AG04449 (cell line): Measurements from ENCODE around the gene RAD18.

Experiments
- CTCF ChIA-PET: fragments of 350-600 bp; formaldehyde crosslinking; extraction: SDS; loops from one replicate; lab custom pipeline; 2021; ENCODE audit warnings: antibody characterized with exemption; lab: Yijun Ruan, JAX
- POLR2A ChIA-PET: fragments of 400-600, 350-600 bp; formaldehyde crosslinking; extraction: SDS; loops from one replicate; lab custom pipeline; 2020; ENCODE audit warnings: antibody characterized with exemption, inconsistent platforms; lab: Yijun Ruan, JAX
- DNase-seq: peaks from one replicate; pipeline ENCODE4 v3.0.0-alpha.2; 2010; ENCODE audit warnings: low read depth, low spot score
- H3K4me3 ChIP-seq: 2 replicates; pipeline ENCODE4 v1.5.1; 2011; ENCODE audit warnings: low read depth, mild to moderate bottlenecking, control low read depth, low read length
- CTCF ChIP-seq: IDR thresholded peaks from one replicate; pipeline ENCODE4 v1.5.1; 2011; ENCODE audit warnings: mild to moderate bottlenecking, moderate library complexity, low read length, control low read depth, inconsistent platforms; ENCODE audit not compliant: insufficient read depth; ENCODE audit errors: missing control alignments

RAD18 gene

GRCh38 chr3:8968375-8968882 is 5.2 kb upstream of the RAD18 start:
- H3K4me3 ChIP-seq = no peak overlapping the region
- no peak for TF ChIP-seq CTCF
- DNase-seq = no peak
- ChIA-PET POLR2A (no interaction called here), CTCF (interaction anchor here (0.6 to 13.4 kb wide), 11 partner anchors 9 to 383 kb away, joined by 3 to 262 read pairs (median 5); partner anchors contain the start of gene OXTR)

GRCh38 chr3:8967553-8967952 is 4.3 kb upstream of the RAD18 start:
- no peak for DNase-seq
- POLR2A ChIA-PET = interaction anchor here (0.6 kb wide), 1 partner anchor 305 kb away, joined by 3 read pairs; no protein-coding TSS in a partner anchor
- H3K4me3 ChIP-seq = no peak overlapping the region
- CTCF ChIA-PET = interaction anchor here (0.9 to 13.4 kb wide), 7 partner anchors 10 to 335 kb away, joined by 3 to 262 read pairs (median 5); partner anchors contain the start of gene OXTR
- TF ChIP-seq CTCF = no peak

GRCh38 chr3:8966820-8967348 is 3.6 kb upstream of the RAD18 start:
- no peak for TF ChIP-seq CTCF
- ChIA-PET CTCF (interaction anchor here (0.9 to 13.4 kb wide), 8 partner anchors 10 to 335 kb away, joined by 3 to 262 read pairs (median 5); partner anchors contain the start of gene OXTR), POLR2A (interaction anchor here (0.6 kb wide), 1 partner anchor 304 kb away, joined by 3 read pairs; no protein-coding TSS in a partner anchor)

GRCh38 chr3:8966150-8966819 is 3.0 kb upstream of the RAD18 start:
- no peak for DNase-seq
- no peak overlapping the region for H3K4me3 ChIP-seq
- ChIA-PET POLR2A (no interaction called here), CTCF (interaction anchor here (0.9 to 13.4 kb wide), 8 partner anchors 21 to 336 kb away, joined by 3 to 262 read pairs (median 5); partner anchors contain the start of gene OXTR)
- TF ChIP-seq CTCF = no peak

More at GRCh38 chr3:8966820-8967348, 3.6 kb upstream of the RAD18 start:
- no peak for DNase-seq
- no peak overlapping the region for H3K4me3 ChIP-seq

- no peak overlapping the region for H3K4me3 ChIP-seq
- ChIA-PET POLR2A (interaction anchor here (1.2 kb wide), 1 partner anchor 76 kb away, joined by 3 read pairs; no protein-coding TSS in a partner anchor), CTCF (interaction anchor here (0.6 to 9.5 kb wide), 9 partner anchors 9 to 338 kb away, joined by 3 to 100 read pairs (median 5); partner anchors contain the start of gene OXTR)
- TF ChIP-seq CTCF = no peak
- peak; percentile 38 for DNase-seq
These were observed 1.4 kb upstream of the RAD18 start for GRCh38 chr3:8964436-8965370.
